CD4-positive, alpha-beta T cell treated with Interleukin-17A for 1 hour (primary cell): ENCODE results near the gene MSANTD4.
"Not testable (repeated sequence)": the region's sequence is repeated elsewhere in the genome, so short reads cannot be mapped to it uniquely, and the experiment has no call there.

ENCODE experiments used
- DNase-seq: peaks from one replicate; pipeline ENCODE4 v3.0.0-alpha.2; 2020

The MSANTD4 gene

GRCh38 chr11:106021967-106022794, at the start of gene MSANTD4:
MSANTD4 (minus strand) TSS chr11:106022240; CDS start chr11:106010917, 11,323 bp downstream.
- peak; percentile 98 for DNase-seq

DNA sequence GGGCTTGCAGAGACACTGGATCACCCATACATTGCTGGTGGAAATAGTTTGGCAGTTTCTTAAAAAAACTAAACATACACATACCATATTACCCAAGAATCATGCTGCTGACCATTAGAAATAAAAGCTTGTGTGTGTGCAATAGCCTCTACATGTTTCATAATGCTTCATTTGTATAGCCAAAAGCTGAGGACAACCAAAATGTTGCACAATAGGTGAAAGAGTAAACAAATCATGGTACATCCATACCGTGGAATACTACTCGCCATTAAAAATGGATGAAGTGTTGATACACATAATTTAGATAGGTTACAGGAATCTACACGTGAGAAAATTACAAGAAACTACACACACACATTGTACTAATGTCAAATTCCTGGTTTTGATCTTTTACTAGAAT, 48.6 kb upstream of the MSANTD4 start:
- no peak for DNase-seq

DNA sequence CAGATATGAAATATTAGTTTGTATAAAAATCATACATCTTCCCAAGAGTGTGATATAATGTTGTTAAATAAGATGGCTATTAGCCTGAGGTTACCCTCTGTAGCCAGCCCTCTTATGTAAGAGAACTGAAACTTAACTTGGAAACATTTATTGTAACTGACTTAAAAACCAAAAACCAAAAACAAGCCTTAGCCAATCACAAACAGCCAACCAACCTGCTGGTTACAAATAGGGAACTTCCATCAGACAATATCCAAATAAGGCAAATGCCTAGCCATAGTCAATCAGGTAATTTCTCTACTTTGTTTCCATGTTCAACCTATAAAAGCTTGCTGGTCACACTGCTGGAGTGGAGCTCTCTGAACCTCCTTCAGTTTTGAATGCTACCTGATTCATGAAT, 41.0 kb upstream of the MSANTD4 start:
- no peak for DNase-seq

GRCh38 chr11:106061954-106062949, 40.2 kb upstream of the MSANTD4 start:
- DNase-seq = no peak

DNA sequence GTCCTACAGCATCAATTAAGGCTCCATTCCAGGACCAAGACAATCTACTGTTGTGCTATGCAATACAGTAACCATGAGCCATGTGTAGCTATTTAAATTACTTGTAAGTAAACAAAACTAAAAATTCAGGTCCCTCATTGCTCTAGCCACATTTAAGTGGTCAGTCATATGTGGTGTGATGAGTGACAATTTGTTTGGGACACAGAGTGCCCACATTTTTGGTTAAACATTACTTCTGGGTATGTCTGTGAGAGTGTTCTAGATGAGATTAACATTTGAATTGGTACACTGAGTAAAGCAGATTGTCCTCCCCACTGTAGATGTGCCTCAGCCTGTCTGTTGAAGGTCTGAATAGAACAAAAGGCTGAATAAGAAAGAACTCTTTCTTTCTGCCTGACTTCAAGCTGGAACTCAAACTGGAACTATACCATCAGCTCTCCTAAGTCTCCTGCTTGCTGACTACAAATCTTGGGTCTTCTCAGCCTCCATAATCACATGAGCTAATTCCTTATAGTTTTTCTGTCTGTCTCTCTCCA, 39.3 kb upstream of the MSANTD4 start:
- DNase-seq = no peak

- DNase-seq = no peak
Observed at GRCh38 chr11:106059617-106060016, 37.6 kb upstream of the MSANTD4 start.

GRCh38 chr11:106058377-106058776, 36.3 kb upstream of the MSANTD4 start:
- not testable (repeated sequence) for DNase-seq

DNA sequence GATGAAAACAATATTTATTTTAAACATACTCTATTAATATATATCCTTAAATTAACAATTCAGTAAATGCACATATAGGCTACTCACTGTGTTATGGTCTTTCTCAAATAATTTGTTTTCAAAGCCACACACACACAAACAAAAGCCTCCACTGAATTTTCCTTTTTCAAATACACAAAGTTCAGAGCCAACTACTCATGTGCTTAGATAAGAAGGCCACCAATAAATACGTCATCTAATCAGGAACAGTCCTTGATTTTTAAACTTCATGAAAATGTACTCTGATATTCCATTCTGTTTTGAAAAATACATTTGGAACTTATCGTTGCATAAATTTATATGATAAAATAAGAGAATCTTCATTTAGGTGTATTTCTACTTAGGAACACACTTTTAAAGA, 29.1 kb upstream of the MSANTD4 start:
- DNase-seq = no peak

DNA sequence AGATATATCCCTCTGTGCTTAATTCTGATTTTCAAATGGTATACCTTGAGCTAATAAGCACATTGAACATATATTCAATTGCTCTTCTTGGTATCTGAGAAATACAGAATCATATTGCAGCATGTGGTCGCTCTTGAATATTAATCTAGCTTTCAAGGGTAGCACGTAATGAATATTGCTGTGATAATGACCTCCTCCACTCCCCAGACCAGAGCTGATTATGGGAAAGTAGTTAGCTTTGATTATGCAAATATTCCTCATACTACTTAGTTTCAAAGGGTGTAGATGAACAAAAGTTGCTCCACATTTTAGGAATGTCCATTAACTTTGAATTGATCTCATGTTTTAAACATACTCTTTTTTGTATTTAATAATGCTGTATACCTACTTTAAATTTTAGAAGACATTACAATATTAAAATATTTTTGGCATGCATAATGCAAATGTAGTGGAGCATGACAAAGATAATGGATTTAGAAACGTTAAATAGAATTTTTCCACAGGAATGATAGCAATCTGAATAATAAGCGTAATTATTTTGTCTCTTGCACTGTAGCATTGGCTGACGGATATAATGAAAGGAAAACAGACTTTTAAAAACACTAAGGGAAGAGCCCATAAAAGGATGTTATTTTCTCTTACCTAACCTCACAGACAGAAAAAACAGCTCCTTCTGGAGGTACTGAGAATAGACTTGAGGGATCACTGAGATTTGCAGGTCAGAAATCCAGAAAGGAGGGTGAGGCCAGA, 27.9 kb upstream of the MSANTD4 start:
- no peak for DNase-seq

DNA sequence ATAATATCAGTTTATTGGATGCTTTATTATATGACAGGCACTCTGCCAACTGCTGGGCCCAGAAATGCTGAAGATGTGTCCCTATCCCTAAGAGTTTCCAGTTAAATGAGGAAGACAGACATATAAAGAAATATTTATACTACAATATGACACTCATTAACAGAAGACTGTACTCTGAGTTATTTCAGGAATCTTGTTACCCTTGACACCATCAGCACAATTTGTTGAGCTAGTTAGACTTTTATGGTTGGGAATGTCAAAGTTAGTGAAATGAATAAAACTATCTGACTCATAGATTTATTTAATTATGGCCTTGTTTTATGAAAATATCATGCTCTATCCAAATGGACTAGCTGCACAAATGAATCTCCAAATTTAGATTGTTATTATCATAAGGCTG, 25.6 kb upstream of the MSANTD4 start:
- no peak for DNase-seq

DNA sequence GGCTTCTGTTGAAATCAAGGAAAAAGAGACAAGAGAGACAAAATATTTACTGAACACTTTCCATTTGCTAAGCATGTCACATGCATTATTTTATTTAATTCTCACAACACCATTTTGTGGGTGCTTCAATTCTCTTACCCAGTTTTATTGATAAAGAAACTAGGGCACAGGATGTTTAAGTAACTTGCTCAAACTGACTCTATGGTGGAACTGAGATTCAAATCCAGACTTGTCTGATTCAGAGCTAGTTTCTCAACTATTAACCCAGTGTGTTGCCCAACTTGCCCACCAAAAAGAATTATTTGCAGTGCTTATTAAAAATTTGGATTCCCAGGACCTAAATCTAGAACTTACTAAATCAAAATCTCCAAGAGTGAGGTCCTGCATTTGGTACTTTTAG, 21.5 kb upstream of the MSANTD4 start:
- DNase-seq = no peak

- no peak for DNase-seq
Observed at GRCh38 chr11:106032861-106033260, 10.8 kb upstream of the MSANTD4 start.

DNA sequence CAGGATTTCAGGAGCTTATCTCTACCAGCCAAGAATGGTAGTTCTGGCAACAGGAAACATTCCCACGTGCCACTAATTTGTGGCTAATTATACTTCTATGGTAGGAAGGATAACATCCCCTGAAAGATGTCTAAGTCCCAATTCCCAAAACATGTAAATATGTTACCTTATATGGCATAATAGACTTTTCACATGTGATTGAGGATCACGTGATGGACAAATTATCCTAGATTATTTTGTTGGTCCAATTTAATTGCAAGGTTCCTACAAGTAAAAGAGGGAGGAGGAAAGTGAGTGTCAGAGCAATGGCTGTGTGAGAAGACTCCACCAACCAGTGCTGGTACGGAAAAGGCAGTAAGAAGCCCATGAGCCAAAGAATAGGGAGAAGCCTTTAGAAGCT, 9.9 kb upstream of the MSANTD4 start:
- DNase-seq = no peak

- DNase-seq = no peak
Observed at GRCh38 chr11:106031202-106031810, 9.3 kb upstream of the MSANTD4 start.

GRCh38 chr11:106030609-106031008, 8.6 kb upstream of the MSANTD4 start:
- no peak for DNase-seq

DNA sequence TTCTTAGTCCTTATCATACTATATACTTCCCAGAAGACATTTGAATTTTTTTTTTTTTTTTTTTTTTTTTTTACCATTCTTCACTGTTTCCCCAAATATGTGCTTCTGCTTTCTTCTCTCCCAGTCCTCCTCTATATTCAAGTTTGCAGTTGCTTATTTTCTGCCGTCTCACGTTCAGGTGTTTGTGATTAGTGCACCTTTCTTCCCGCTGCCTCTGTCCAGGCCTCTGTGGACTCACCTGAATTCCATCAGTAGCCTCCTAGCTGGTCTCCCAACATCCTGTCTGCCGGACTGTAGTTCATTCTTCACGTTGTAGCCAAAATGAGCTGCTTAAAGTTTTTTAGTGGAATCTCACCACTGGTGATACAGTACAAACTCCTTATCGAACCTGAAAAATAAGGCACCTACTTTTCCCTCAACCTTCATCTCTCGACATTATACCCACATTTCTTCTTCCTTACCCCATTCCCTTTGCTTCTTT, 795 bp upstream of the MSANTD4 start:
- DNase-seq = peak; percentile 1

GRCh38 chr11:106021181-106021966, 666 bp downstream of the MSANTD4 start:
- no peak for DNase-seq

DNA sequence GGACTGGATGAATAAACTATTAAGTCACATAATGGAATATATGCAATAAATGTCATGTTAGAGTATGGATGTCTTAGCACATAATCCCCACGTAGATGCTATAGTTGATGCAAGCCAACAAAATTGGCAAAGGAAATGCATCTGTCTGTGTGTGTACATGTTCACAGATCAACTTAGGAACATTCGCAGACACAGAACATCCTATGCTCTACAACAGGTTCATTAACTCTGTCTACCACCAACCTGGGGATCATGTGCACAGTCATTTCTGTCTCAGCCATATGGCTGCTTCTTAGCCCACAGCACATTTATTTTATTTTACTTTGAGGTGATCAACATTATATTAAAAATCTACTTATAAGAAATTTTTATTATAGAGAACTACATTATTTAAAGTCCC, 4.9 kb downstream of the MSANTD4 start:
- no peak for DNase-seq

- DNase-seq = no peak
Observed at GRCh38 chr11:106015066-106015465, 7.0 kb downstream of the MSANTD4 start.

DNA sequence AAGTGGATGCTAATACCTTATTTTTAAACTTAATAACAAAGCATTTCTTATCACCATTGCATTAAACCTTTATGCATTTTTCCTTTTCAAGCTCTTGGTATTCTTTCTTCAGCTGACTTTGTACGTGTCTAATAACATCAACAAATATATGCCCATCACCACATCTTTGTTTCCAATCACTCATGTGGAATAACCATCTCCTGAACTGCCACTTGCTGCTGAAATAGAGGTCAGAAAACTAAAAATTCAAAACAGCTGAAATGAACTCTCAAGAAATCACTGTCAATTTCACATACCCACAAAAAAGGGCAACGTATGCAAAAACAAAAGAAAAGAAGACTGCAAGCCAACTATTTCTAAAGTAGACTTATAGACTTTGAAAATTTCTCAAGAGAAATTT, 7.4 kb downstream of the MSANTD4 start:
- no peak for DNase-seq

DNA sequence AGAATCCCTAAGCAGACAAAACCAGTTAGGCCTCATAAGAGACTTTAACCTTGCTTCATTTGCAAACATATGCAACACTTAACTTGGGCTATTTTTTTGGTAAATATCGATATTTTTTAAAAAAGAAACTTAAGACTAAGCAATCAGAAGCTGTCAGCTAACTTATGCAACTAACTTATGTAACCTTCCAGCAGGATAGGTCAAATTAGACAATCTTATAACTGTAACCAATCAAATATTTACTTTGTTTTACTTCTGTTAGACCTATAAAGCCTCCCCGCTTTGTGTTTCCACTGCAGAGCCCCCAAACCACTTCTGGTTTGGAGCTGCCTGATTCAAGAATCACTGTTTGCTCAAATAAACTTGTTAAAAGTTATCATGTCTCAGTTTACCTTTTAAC, 8.0 kb downstream of the MSANTD4 start:
- DNase-seq = no peak
